GM06990 (cell line): ENCODE measurements around the gene TNRC6B.

Source experiments
- DNase-seq: peaks from one replicate; pipeline ENCODE4 v3.0.0-alpha.2; 2011; ENCODE audit not compliant: insufficient read length; ENCODE audit errors: extremely low read depth
- H3K27me3 ChIP-seq: replicated peaks from 2 replicates; pipeline ENCODE4 v1.6.0; 2011; ENCODE audit warnings: low read length; ENCODE audit not compliant: control insufficient read depth, insufficient read depth
- H3K36me3 ChIP-seq: 2 replicates; pipeline ENCODE4 v1.5.1; 2011; ENCODE audit warnings: low read length; ENCODE audit not compliant: control insufficient read depth, insufficient read depth
- H3K4me3 ChIP-seq: replicated peaks from 2 replicates; pipeline ENCODE4 v1.5.1; 2011; ENCODE audit warnings: low read depth, mild to moderate bottlenecking, control low read depth, low read length
- CTCF ChIP-seq: IDR thresholded peaks from 2 replicates; pipeline ENCODE4 v1.5.1; 2011; ENCODE audit warnings: low read length, control low read depth, mild to moderate bottlenecking, inconsistent platforms; ENCODE audit not compliant: insufficient read depth, poor library complexity, severe bottlenecking

The TNRC6B gene

GRCh38 chr22:40340044-40340443, 162.3 kb downstream of the TNRC6B start:
- TF ChIP-seq CTCF = no peak
- Histone ChIP-seq H3K27me3 (no peaks in the 10 kb centered on the region), H3K4me3 (no peak overlapping the region)

GRCh38 chr22:40341604-40342003, 163.9 kb downstream of the TNRC6B start:
- Histone ChIP-seq H3K4me3 (no peak overlapping the region), H3K36me3 (no peaks in the 10 kb centered on the region), H3K27me3 (no peaks in the 10 kb centered on the region)
- TF ChIP-seq CTCF = no peak
- no peak for DNase-seq

More at GRCh38 chr22:40340044-40340443, 162.3 kb downstream of the TNRC6B start:
- H3K36me3 ChIP-seq = no peaks in the 10 kb centered on the region
- no peak for DNase-seq

- H3K27me3 ChIP-seq = no peaks in the 10 kb centered on the region
Observed at GRCh38 chr22:40342521-40342920, 164.8 kb downstream of the TNRC6B start.

GRCh38 chr22:40345271-40345670, 167.5 kb downstream of the TNRC6B start:
- TF ChIP-seq CTCF = no peak
- peaks cover 2% of the 10 kb centered on the region for H3K36me3 ChIP-seq
- peak; percentile 29 for DNase-seq
- peak overlapping the region; percentile 93 for H3K4me3 ChIP-seq
- H3K27me3 ChIP-seq = no peaks in the 10 kb centered on the region

More at GRCh38 chr22:40342521-40342920, 164.8 kb downstream of the TNRC6B start:
- no peak for TF ChIP-seq CTCF
- no peak for DNase-seq
- Histone ChIP-seq H3K4me3 (no peak overlapping the region), H3K36me3 (no peaks in the 10 kb centered on the region)

- Histone ChIP-seq H3K4me3 (peak overlapping the region; percentile 93), H3K27me3 (no peaks in the 10 kb centered on the region), H3K36me3 (peaks cover 2% of the 10 kb centered on the region)
- peak; percentile 76 for DNase-seq
- TF ChIP-seq CTCF = no peak
Observed at GRCh38 chr22:40345815-40346184, 168.1 kb downstream of the TNRC6B start.
